ENCODE measurements around the gene GALR1. TPM values are rescaled to one million over a fixed set of nuclear protein-coding genes. Genes with fewer than 3 reads are reported as not detected.

The GALR1 gene
- total RNA-seq, 1 experiment from 2014 or later: not detected

- ATAC-seq: no peak
- CTCF ChIA-PET: no interaction called here
- intact Hi-C loops (cut with micrococcal nuclease): no loop called here
- no peaks in the 10 kb centered on the region for H3K36me3 ChIP-seq (ENCODE audit: control insufficient read depth in 1 of 2, insufficient read depth in 2 of 2, low read length in 2 of 2)
- RAD21 ChIA-PET (ENCODE audit: low non-redundant PET in 1 of 2, low total read pairs in 2 of 2, uncharacterized antibody in 2 of 2, unreplicated experiment in 2 of 2): no interaction called here
- no peak overlapping the region for H3K27ac ChIP-seq (ENCODE audit: low read depth, low read length)
- POLR2A ChIA-PET: no interaction called here
- H3K9me3 ChIP-seq (ENCODE audit: control insufficient read depth in 1 of 2, insufficient read depth in 1 of 2, low read depth in 1 of 2, low read length in 2 of 2): peaks cover 0 to 6% of the 10 kb centered on the region in 2 experiments; a peak in 1 of 4 replicates
- TF ChIP-seq CBX3 (IDR thresholded peaks at IDR 0.05; ENCODE audit: low read depth) (no peak), SP1 (IDR thresholded peaks at IDR 0.05; ENCODE audit: low read depth) (no peak), ATF3 (IDR thresholded peaks at IDR 0.05) (no peak), ZNF274 (IDR thresholded peaks at IDR 0.05; ENCODE audit: low read depth, low read length) (no peak), SRF (IDR thresholded peaks at IDR 0.05; ENCODE audit: low read depth) (no peak), CEBPB (IDR thresholded peaks at IDR 0.05; ENCODE audit: low read depth) (no peak), JUND (IDR thresholded peaks at IDR 0.05) (no peak), CTCF (IDR thresholded peaks at IDR 0.05 in 2 of 3, conservative IDR thresholded peaks at IDR 0.05 in 1 of 3; ENCODE audit: borderline replicate concordance in 1 of 3, insufficient read depth in 1 of 3, low read depth in 2 of 3, low read length in 2 of 3) (no peak)
- H3K4me1 ChIP-seq (ENCODE audit: control insufficient read depth in 1 of 2, insufficient read depth in 2 of 2, low read length in 2 of 2): peaks cover 2 to 3% of the 10 kb centered on the region in 2 experiments; a peak in 1 of 4 replicates
- H3K79me2 ChIP-seq (ENCODE audit: insufficient read depth, low read length): no peaks in the 10 kb centered on the region
- BruUV-seq (replicated peaks): no TSS peak
- H3K9me2 ChIP-seq (ENCODE audit: insufficient read depth): no peaks in the 10 kb centered on the region
- no peaks in the 10 kb centered on the region for H4K20me1 ChIP-seq (ENCODE audit: insufficient read depth)
- no peak overlapping the region for H3K9ac ChIP-seq (ENCODE audit: low read length)
- H3K27me3 ChIP-seq (ENCODE audit: insufficient read depth, low read length): no peaks in the 10 kb centered on the region
- no peak overlapping the region for H3K4me3 ChIP-seq (replicated peaks in 1 of 2; ENCODE audit: low read depth in 1 of 2, low read length in 2 of 2)
- no peak overlapping the region for H2AFZ ChIP-seq (ENCODE audit: low read depth, low read length, poor library complexity, severe bottlenecking)
- no peak overlapping the region for H3K4me2 ChIP-seq (ENCODE audit: low read length)
- no peak for DNase-seq (ENCODE audit: low read depth, low spot score)
Observed at GRCh38 chr18:77255426-77256105, 5.9 kb downstream of the GALR1 start.
